ENCODE results near the gene UPK2. TPM values are rescaled to one million over a fixed set of nuclear protein-coding genes. Genes with fewer than 3 reads are reported as not detected.

The UPK2 gene
- total and polyA plus RNA-seq, 10 of the 15 experiments (the other 5 are each of a cell fraction or from before 2014, with no cell fraction given) = 0.07 to 1.0 (median 0.31) TPM; not detected in 7

GRCh38 chr11:118971646-118972045, 15.5 kb downstream of the UPK2 start, which contains the start of gene FOXR1:
Gene FOXR1, plus strand, starts transcription at chr11:118971761. Its CDS starts 171 bp downstream, at chr11:118971932.
- no peak within 1 kb of the TSS for H3K4me2 ChIP-seq (ENCODE audit: control insufficient read depth, insufficient read depth)
- ChIA-PET RAD21 (ENCODE audit: unreplicated experiment) (no interaction called here), SMC1A (ENCODE audit: uncharacterized antibody, unreplicated experiment) (no interaction called here), CTCF (no interaction called here), POLR2A (no interaction called here)
- H3K27ac ChIP-seq (ENCODE audit: control insufficient read depth, insufficient read depth) = no peak within 1 kb of the TSS
- no peak within 1 kb of the TSS for H3K4me3 ChIP-seq
- no peaks in the 10 kb centered on the region for H3K27me3 ChIP-seq (replicated peaks in 1 of 2; ENCODE audit: control insufficient read depth in 2 of 2, insufficient read depth in 2 of 2, low read length in 1 of 2)
- ATAC-seq (no peak), FAIRE-seq (no peak), DNase-seq (ENCODE audit: low read depth, low spot score) (no peak)
- intact Hi-C loops (cut with micrococcal nuclease; ENCODE audit: unreplicated experiment) = no loop called here
- H3K36me3 ChIP-seq (ENCODE audit: control insufficient read depth in 2 of 2, insufficient read depth in 2 of 2, low read length in 1 of 2) = no peaks in the 10 kb centered on the region
- TF ChIP-seq ETV6 (conservative IDR thresholded peaks at IDR 0.05 in 1 of 2, IDR thresholded peaks at IDR 0.05 in 1 of 2; ENCODE audit: borderline replicate concordance in 1 of 2, low read depth in 1 of 2) (no peak), LARP7 (IDR thresholded peaks at IDR 0.05) (no peak), YBX1 (IDR thresholded peaks at IDR 0.05) (no peak), SREBF1 (IDR thresholded peaks at IDR 0.05; ENCODE audit: low read length) (no peak), RAD21 (IDR thresholded peaks at IDR 0.05; ENCODE audit: insufficient read depth, low read depth, low read length) (no peak), TCF12 (IDR thresholded peaks at IDR 0.05; ENCODE audit: low read depth, low read length) (no peak), WRNIP1 (IDR thresholded peaks at IDR 0.05; ENCODE audit: borderline replicate concordance, low read depth, low read length) (no peak), CBX5 (IDR thresholded peaks at IDR 0.05; ENCODE audit: low read depth) (no peak), CREB1 (IDR thresholded peaks at IDR 0.05; ENCODE audit: low read depth) (no peak)
- TF ChIP-seq, protein P1, sequence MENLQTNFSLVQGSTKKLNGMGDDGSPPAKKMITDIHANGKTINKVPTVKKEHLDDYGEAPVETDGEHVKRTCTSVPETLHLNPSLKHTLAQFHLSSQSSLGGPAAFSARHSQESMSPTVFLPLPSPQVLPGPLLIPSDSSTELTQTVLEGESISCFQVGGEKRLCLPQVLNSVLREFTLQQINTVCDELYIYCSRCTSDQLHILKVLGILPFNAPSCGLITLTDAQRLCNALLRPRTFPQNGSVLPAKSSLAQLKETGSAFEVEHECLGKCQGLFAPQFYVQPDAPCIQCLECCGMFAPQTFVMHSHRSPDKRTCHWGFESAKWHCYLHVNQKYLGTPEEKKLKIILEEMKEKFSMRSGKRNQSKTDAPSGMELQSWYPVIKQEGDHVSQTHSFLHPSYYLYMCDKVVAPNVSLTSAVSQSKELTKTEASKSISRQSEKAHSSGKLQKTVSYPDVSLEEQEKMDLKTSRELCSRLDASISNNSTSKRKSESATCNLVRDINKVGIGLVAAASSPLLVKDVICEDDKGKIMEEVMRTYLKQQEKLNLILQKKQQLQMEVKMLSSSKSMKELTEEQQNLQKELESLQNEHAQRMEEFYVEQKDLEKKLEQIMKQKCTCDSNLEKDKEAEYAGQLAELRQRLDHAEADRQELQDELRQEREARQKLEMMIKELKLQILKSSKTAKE (IDR thresholded peaks at IDR 0.05; ENCODE audit: low read depth, poor library complexity, severe bottlenecking) = no peak
- TF ChIP-seq, protein P2, sequence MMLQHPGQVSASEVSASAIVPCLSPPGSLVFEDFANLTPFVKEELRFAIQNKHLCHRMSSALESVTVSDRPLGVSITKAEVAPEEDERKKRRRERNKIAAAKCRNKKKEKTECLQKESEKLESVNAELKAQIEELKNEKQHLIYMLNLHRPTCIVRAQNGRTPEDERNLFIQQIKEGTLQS (IDR thresholded peaks at IDR 0.05; ENCODE audit: borderline replicate concordance, extremely low read depth, low read depth, low read length) = no peak
- no peaks in the 10 kb centered on the region for H3K4me1 ChIP-seq (ENCODE audit: control insufficient read depth, insufficient read depth, low read length)
- H2AFZ ChIP-seq (ENCODE audit: control insufficient read depth, low read depth, low read length) = no peak within 1 kb of the TSS
- no peaks in the 10 kb centered on the region for H4K20me1 ChIP-seq (ENCODE audit: control insufficient read depth, insufficient read depth)
- 79% methylated on average over 31 of the region's 33 CpGs for WGBS (ENCODE audit: insufficient coverage, insufficient replicate concordance, low lambda C conversion rate, missing lambda C conversion rate)
- no peak within 1 kb of the TSS for H3K9ac ChIP-seq (ENCODE audit: control insufficient read depth, insufficient read depth, low read length)
- no TSS peak for BruUV-seq (replicated peaks)
- no peaks in the 10 kb centered on the region for H3K79me2 ChIP-seq (ENCODE audit: control insufficient read depth, insufficient read depth, low read length)
- no peaks in the 10 kb centered on the region for H3K9me3 ChIP-seq (replicated peaks; ENCODE audit: control insufficient read depth, insufficient read depth, low read length)
- in situ Hi-C loops (cut with MboI) = no loop called here
